RWPE2 (cell line): Measurements from ENCODE around the gene MAP1A.

Experiments used
- ATAC-seq: fragments of 200-7000 bp; cut with Tn5 transposase; 3 replicates; pipeline ENCODE4 v1.9.1; 2021; ENCODE audit warnings: low read depth
- DNase-seq: peaks from one replicate; pipeline ENCODE4 v3.0.0-alpha.2; 2020; ENCODE audit warnings: low spot score
- H3K27ac ChIP-seq: fragments of 450-650 bp; 2 replicates; pipeline ENCODE4 v1.5.1; 2017; ENCODE audit warnings: mild to moderate bottlenecking; ENCODE audit not compliant: poor library complexity, severe bottlenecking
- H3K27me3 ChIP-seq: fragments of 250-450 bp; sonication (Bioruptor Pico); 2 replicates; pipeline ENCODE4 v1.5.1; 2021; ENCODE audit warnings: mild to moderate bottlenecking, moderate library complexity; ENCODE audit not compliant: insufficient read depth, poor library complexity, severe bottlenecking
- H3K36me3 ChIP-seq: fragments of 250-450 bp; sonication (Bioruptor Pico); 2 replicates; pipeline ENCODE4 v1.5.1; 2020; ENCODE audit warnings: low read depth, mild to moderate bottlenecking, moderate library complexity
- H3K4me1 ChIP-seq: fragments of 250-450 bp; sonication (Bioruptor Pico); 2 replicates; pipeline ENCODE4 v1.5.1; 2021; ENCODE audit warnings: mild to moderate bottlenecking, moderate library complexity; ENCODE audit not compliant: insufficient read depth, poor library complexity, severe bottlenecking
- H3K4me3 ChIP-seq: fragments of 250-450 bp; sonication (Bioruptor Pico); 2 replicates; pipeline ENCODE4 v1.5.1; 2021; ENCODE audit warnings: mild to moderate bottlenecking, moderate library complexity; ENCODE audit not compliant: severe bottlenecking
- H3K9me3 ChIP-seq: fragments of 250-450 bp; sonication (Bioruptor Pico); 2 replicates; pipeline ENCODE4 v1.5.1; 2021; ENCODE audit warnings: mild to moderate bottlenecking, moderate library complexity; ENCODE audit not compliant: severe bottlenecking
- CTCF ChIP-seq: fragments of 450-650 bp; IDR thresholded peaks from one replicate; pipeline ENCODE4 v1.5.1; 2017; ENCODE audit warnings: mild to moderate bottlenecking, moderate library complexity; ENCODE audit not compliant: poor library complexity, severe bottlenecking

The MAP1A gene

GRCh38 chr15:43514241-43515057 lies 3.0 kb upstream of the MAP1A start:
- no peak for DNase-seq

GRCh38 chr15:43515741-43516140 lies 1.7 kb upstream of the MAP1A start:
- Histone ChIP-seq H3K27ac (no peak overlapping the region), H3K9me3 (no peaks in the 10 kb centered on the region), H3K4me3 (no peak overlapping the region), H3K27me3 (no peaks in the 10 kb centered on the region), H3K36me3 (no peaks in the 10 kb centered on the region), H3K4me1 (no peaks in the 10 kb centered on the region)
- ATAC-seq (no peak), DNase-seq (no peak)
- no peak for TF ChIP-seq CTCF

More at GRCh38 chr15:43514241-43515057, 3.0 kb upstream of the MAP1A start:
- H3K27me3 ChIP-seq = no peaks in the 10 kb centered on the region
- no peak overlapping the region for H3K27ac ChIP-seq
- ATAC-seq = no peak
- H3K36me3 ChIP-seq = no peaks in the 10 kb centered on the region
- no peak overlapping the region for H3K4me3 ChIP-seq
- H3K4me1 ChIP-seq = no peaks in the 10 kb centered on the region
- peak; percentile 89 for TF ChIP-seq CTCF
- H3K9me3 ChIP-seq = no peaks in the 10 kb centered on the region

GRCh38 chr15:43516185-43516584 lies 1.2 kb upstream of the MAP1A start:
- Histone ChIP-seq H3K36me3 (no peaks in the 10 kb centered on the region), H3K4me3 (no peak overlapping the region), H3K27ac (no peak overlapping the region), H3K9me3 (no peaks in the 10 kb centered on the region), H3K4me1 (no peaks in the 10 kb centered on the region), H3K27me3 (no peaks in the 10 kb centered on the region)
- no peak for TF ChIP-seq CTCF
- no peak for DNase-seq
- no peak for ATAC-seq

GRCh38 chr15:43516801-43517353 lies 531 bp upstream of the MAP1A start:
- Histone ChIP-seq H3K27ac (no peak overlapping the region), H3K9me3 (no peaks in the 10 kb centered on the region), H3K36me3 (no peaks in the 10 kb centered on the region), H3K4me3 (no peak overlapping the region), H3K27me3 (no peaks in the 10 kb centered on the region), H3K4me1 (no peaks in the 10 kb centered on the region)
- no peak for TF ChIP-seq CTCF
- no peak for ATAC-seq
- DNase-seq = no peak

- H3K27ac ChIP-seq = no peak overlapping the region
- no peak; the same call in 2 of the 3 replicates for ATAC-seq
- no peaks in the 10 kb centered on the region for H3K27me3 ChIP-seq
- no peak for DNase-seq
- no peaks in the 10 kb centered on the region for H3K9me3 ChIP-seq
- no peak overlapping the region for H3K4me3 ChIP-seq
- H3K36me3 ChIP-seq = no peaks in the 10 kb centered on the region
- H3K4me1 ChIP-seq = no peaks in the 10 kb centered on the region
- no peak for TF ChIP-seq CTCF
Measured at GRCh38 chr15:43518197-43518761, 871 bp downstream of the MAP1A start.
